Hepatocyte (in vitro differentiated cells): Measurements from ENCODE around the gene GLIS2.

Experiments used
- EZH2phosphoT487 ChIP-seq: fragments of 200-600 bp; sonication (generic); IDR thresholded peaks from one replicate; pipeline ENCODE4 v1.6.1; 2018; ENCODE audit warnings: antibody characterized with exemption, mild to moderate bottlenecking, low read depth, moderate library complexity; ENCODE audit not compliant: unreplicated experiment, severe bottlenecking
- TF ChIP-seq, protein P1 (sequence below): fragments of 200-600 bp; sonication (generic); IDR thresholded peaks from 2 replicates; pipeline ENCODE4 v1.5.1; 2016; ENCODE audit warnings: antibody characterized with exemption, mild to moderate bottlenecking; ENCODE audit not compliant: poor library complexity

DNA sequence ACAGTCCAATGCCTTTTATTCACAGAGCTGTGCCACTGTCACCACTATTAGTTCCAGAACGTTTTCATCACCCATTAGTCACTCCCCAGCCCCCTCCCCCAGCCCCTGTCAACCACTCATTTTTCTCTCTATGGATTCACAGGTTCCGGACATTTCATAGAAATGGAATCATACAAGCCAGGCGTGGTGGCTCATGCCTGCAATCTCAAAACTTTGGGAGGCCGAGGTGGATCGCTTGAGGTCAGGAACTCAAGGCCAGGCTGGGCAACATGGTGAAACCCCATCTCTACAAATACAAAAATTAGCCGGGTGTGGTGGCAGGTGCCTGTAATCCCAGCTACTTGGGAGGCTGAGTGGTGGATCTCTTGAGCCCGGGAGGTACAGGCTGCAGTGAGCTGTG lies 36.0 kb downstream of the GLIS2 start:
- TF ChIP-seq, protein P1, sequence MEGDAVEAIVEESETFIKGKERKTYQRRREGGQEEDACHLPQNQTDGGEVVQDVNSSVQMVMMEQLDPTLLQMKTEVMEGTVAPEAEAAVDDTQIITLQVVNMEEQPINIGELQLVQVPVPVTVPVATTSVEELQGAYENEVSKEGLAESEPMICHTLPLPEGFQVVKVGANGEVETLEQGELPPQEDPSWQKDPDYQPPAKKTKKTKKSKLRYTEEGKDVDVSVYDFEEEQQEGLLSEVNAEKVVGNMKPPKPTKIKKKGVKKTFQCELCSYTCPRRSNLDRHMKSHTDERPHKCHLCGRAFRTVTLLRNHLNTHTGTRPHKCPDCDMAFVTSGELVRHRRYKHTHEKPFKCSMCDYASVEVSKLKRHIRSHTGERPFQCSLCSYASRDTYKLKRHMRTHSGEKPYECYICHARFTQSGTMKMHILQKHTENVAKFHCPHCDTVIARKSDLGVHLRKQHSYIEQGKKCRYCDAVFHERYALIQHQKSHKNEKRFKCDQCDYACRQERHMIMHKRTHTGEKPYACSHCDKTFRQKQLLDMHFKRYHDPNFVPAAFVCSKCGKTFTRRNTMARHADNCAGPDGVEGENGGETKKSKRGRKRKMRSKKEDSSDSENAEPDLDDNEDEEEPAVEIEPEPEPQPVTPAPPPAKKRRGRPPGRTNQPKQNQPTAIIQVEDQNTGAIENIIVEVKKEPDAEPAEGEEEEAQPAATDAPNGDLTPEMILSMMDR, result no peak
- no peak for TF ChIP-seq EZH2phosphoT487
